OCI-M2 (cell line): ENCODE results near the gene PSTPIP1.
A peak's percentile ranks its signal among the peaks of the same experiment; 100 is the strongest.

ENCODE experiments used
- DNase-seq: peaks from one replicate; lab custom pipeline; 2025; ENCODE audit not compliant: unreplicated experiment; lab: John Stamatoyannopoulos, UW

Gene PSTPIP1

DNA sequence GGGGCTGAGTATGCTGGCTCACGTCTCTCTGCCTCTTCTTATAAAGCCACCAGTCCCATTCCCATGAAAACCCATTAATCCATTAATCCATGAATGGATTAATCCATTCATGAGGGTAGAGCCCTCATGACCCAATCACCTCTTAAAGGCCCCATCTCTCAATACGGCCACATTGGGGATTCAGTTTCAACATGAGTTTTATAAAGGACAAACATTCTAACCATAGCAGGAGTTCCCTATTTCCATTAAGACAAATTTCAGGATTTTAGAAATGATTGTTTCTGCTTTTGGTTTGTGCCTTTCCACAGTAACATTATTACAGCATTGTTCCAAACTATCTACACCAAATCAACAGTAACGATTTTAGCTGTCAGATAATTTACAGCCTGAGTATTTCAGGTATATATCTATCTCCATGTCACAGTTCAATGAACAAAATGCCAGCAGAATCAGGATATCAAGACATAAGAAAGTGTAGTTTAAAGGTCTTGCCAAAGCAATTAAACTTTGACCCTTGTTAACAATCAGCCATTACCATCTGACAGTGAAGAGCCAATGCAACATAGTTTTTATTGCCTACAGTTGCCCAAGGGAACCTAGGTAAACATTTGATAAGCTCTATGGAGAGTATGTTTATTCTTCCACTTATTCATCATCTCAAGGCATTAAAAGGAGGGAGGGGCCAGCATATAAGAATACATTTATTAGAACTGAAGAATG lies 72.2 kb downstream of the PSTPIP1 start:
- no peak for DNase-seq

DNA sequence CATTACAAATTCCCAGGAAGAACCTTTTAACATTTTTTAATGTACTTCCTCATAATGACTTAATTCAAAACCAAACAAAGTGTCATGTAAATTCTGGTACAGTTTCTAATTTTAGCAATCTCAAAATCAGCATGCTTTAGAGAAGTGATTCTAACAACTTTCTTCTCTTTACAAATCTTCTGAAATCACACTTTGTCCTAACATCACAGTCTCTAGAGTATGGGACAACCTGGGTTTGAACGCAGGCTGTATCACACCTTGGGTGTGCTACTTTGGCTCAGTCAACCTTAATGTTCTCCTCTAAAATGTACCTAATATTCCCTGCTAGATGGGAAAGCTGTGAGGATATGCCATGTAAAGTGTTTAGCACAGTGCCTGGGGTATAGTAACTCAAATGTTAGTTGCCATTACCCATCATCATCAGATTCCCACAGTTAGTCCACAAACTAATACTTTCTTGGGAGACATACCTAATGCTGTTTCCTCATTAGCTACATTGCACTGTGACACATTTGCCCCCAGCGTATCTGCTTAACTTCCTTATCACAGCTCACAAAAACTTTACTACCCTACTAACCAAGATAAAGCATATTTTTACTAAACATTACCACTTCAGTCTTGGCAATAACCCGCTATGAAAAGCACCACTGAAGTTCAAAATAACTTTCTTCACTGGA lies 72.9 kb downstream of the PSTPIP1 start:
- no peak for DNase-seq

DNA sequence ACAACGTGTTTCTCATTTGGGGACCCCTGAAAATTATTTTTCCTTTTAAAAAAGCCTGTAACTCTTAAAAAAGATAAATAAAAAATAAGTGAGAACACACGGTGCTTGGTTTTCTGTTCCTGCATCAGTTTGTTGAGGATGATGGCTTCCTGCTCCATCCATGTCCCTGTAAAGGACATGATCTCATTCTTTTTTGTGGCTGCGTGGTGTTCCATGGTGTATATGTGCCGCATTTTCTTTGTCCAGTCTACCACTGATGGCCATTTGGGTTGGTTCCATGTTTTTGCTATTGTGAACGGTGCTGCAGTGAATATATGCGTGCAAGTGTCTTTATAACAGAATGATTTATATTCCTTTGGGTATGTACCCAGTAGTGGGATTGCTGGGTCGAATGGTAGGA lies 73.7 kb downstream of the PSTPIP1 start:
- no peak for DNase-seq

DNA sequence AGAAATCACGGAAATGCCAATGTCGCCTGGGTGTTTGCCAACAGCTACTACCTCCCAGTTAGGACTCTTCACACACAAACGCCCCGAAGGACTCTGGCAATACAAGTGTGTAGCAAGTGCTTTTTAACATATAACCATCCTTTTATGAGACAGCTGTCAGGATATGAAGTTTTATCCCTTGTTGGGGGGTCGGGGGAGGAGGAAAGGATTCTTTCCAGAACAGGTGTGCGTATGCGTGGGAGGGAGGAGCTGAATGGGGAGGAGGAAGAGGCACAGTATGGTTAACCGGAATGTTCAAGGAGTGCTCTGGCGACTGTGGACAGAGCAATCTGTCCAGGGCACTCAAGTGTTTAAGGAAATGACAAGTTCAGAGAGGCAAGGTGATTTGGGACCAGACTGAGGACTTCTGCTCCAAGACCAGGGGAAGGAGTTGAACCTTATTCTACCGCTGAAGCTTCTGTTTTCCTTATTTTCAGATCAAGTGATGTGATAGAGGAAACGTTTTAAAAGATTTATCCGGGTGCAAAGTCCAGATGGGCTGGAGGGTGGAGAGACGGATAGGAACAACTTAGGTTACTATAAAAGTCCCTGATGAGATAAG lies 74.7 kb downstream of the PSTPIP1 start:
- no peak for DNase-seq

DNA sequence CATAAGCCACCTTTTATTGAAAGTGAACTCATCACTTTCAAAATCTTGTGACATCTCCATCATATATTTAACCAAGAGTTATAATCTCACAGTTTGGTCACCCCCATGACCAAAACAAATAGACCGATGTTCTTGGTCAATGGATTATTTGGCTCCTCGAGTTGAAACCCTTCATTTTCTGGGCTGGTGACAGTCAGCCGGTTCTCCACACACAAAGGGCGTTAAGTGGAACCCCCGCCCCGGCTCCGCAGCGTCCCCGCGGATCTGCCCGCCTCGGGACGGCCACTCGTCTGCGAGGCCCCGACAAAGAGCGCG lies 75.2 kb downstream of the PSTPIP1 start:
- no peak for DNase-seq

DNA sequence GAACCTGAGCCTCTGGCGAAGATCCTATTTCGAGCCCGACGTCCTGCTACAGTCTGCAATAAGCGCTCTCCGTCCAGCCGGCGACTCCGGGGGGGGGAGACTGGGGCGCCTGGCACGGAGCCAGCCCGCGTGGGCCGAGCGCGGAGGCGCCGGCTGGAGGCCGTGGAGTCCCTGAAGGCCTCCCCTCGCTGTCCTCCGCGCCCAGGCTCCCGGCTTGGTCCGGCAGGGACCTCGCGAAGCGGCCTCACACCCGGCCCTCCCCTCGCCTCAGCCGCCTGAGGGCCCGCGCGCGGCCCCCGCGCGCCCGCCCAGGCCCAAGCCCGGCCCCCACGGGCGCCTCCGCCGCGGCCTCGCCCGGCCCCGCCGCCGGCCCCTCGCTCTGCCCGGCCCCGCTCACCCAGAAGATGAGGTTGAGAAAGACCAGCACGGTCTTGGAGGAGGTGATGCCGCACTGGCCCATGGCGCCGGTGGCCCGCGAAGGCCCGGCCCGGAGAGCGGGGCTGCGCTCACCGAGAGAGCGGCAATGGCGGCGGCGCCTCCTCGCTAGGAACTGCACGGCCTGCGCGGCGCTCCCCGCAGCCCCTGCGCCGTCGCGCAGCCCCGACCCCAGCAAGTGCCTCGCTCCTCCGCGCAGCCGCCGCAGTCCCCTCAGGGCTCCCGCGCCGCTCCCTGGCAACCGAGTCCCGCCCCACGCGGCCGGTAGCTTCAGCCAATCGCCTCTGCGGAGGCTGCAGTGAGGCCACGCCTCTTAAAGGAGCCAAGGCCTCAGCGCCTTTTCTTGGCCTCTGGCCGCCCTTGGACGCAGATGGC lies 75.8 kb downstream of the PSTPIP1 start, which contains the start of gene TSPAN3:
Gene TSPAN3 (minus strand): TSS at position 615 of the 810 bp plus-strand sequence. CDS start 155 bp downstream, at position 460.
- peak; percentile 11 for DNase-seq

DNA sequence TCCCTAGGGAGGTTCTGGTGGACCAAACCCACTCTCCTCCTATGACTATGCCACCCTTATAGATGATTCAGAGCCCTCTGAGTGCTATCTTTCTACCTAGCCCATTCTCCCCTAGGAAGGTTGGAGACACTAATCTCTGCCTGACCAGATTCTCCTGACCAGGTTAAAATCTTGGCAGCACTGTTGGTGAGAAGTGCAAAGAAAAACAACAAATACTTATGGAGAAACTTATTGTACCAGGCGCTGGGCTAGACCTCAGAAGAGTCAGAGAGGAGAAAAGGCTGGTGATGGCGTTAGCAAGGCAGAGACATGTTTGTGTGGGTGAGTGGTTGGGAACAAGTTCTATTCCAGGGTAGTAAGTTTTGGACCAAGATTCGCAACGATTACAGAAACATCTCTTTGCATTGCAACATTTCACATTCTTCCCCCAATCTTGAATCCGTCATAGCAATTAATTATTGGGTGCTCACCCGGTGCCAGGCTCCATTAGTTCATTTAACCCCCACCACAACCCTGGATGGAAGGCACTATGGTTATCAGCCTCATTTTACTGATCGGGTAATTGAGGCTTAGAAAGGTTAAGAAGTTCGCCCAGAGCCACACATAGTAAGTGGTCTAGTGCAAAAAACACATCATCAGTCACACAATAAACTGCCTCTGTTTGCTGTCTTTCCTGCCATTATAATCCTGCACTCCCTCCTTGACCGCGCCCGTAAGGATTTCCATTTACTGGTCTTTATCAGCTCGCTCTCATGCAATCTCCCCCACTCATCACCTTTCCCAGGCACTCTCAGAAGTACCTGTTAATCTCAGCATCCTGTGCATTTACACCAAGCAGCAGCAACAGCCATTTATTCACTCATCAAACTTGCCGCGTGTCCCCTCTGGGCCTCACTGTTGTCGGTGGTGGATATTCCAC lies 76.6 kb downstream of the PSTPIP1 start:
- DNase-seq = no peak

DNA sequence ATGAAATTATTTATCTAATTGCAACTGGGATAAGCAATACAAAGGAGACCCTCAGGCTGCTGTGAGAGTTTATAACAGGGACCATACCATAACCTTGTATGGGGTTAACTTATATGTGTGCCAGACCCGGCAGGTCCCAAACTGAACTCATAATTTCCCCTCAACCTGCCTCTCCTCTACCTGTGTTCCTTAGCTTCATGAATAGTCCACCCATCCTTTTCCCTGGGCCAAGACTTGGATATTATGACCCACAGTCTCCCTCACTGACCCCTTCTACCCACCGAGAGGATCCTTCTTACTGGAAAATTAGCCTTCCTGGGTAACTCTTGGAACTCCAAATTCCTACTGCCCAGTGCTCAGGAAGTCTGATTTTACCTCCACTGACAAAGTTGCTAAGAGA lies 79.4 kb downstream of the PSTPIP1 start:
- no peak for DNase-seq

DNA sequence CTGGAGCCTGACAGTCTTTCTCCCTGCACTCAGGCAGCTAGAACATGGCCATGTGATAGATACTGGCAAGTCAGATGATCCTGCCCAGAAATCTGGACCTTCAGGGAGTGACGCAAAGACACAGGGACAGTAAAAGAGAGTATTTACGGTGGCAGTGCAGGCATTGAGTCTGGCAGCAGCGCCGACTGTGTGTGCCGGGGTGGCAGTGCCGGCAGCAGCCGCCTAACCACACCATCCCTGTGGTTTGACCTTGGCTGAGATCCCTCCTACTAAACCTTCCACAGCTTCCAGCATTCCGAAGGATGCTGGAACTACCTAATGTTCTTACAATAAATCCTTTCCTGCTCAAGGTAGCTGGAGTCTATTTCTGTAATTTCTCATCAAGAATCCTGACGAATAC lies 80.6 kb downstream of the PSTPIP1 start:
- no peak for DNase-seq

DNA sequence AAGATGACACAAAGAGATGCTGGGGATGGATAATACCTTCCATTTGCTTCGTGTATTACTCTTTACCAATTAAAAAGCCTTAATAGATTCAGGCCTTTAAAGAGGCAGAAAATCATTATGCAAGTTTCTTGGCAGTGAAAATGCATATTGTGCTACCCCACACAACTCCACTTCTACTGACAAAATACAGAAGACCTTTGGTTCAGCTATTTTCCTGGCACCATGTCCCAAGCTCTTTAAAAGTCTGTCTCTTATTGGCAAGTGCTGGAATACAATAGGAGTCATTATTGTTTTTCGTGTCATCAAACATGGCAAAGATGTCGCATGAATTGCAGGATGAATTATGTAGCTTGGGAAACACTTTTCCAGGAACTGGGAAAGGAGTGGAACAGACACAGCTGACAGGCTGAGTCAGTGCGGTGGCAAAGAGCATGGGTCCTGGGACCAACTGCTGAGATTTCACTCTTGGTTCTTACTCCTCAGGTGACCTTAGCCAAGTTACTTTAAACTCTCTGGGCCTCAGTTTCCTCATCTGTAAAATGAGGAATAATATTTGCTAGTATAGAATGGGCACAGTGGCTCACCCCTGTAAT lies 81.5 kb downstream of the PSTPIP1 start:
- no peak for DNase-seq

DNA sequence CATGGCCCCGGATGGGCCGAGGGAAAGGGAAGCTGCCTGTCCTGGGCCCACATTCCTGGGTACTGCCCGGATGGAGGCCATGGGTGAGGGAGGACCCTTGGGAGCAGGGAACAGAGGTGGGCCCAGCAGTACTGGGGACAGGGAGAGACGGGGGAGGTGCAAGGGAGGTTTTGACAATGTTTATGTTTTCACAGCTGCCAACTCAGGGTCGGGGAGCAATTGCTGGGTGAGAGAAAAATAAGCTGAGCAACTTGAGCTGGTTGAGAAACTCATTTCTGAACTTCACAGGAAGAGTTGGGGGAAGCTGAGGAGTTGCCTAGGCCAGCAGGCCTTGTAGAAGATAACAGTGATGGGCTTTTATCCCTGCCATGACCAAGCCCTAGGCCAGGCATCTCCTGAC lies 87.0 kb downstream of the PSTPIP1 start:
- DNase-seq = no peak

DNA sequence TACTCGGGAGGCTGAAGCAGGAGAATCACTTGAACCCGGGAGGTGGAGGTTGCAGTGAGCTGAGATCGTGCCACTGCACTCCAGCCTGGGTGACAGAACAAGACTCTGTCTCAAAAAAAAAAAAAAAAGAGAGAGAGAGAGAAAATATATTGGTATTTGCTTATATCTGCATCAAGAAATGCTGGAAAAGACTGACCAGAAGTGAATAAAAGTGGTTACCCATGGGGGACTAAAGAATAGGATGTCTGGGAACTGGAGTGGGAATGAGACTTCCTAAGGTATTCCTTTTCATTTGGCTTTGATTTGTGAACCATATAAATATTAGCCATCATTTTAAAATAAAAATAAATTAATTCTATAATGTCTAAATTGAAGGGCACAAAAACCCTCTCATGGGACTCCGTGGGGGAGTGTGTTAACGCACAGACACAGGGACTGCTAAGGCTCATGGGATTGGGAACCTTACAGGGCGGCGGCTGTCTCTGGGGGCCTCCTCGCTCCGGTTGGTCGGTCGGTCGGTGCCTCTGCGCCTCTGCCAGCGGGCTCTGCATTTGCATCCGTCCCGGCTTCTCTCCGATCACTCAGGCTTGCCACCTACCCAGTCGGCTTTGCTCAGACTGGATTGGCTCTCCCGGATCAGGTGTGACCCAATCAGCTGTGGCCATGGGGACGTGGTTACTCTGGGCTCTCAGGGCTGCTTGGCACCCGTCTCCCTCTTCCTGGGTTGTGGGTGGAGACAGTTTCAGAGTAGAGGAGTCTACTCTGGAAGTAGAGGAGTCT lies 88.6 kb downstream of the PSTPIP1 start:
- no peak for DNase-seq

DNA sequence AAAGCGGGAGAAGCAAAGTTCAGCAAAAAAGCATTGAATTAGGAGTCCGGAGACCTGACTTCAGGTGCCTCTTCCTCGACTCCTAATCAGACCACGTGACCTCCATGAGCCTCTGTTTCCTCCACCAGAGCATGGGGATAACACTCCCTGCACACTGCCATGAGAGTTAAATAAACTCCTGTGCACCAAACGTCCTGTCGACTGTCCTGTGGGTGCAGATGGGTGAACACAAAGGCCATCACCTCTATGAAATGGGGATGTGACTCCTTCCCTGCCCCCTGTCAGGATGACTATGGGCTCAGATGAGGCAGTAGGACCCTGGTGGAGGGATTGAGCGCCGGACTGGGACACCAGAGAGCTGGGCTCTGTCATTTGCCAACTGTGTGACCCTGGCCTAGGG lies 89.5 kb downstream of the PSTPIP1 start:
- no peak for DNase-seq

DNA sequence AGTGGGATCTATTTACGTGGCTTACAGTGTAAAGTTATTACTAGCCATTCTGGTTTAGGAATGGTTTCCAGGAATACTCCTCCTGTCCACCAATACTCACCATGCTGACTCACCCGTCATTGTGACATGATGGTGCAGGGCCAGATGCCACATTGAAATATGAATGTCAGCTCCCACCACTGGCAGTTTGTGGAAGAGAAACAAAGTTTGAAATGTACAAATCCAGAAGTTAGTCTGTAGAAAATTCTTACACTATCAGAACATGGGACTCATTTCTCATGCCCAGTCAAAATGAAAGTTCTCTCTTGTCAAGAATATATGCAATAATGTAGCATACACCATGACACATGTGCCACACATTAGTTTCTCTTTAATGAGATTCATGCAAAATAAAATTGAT lies 90.4 kb downstream of the PSTPIP1 start:
- DNase-seq = no peak
